ENCODE measurements around the gene ZNF827. TPM values are rescaled to one million over a fixed set of nuclear protein-coding genes. Genes with fewer than 3 reads are reported as not detected.

The ZNF827 gene
- total RNA-seq, 1 experiment from 2014 or later, result 6.3 TPM

- no peaks in the 10 kb centered on the region for H3K27me3 ChIP-seq (ENCODE audit: control insufficient read depth, insufficient read depth, low read length)
- no peak overlapping the region for H3K4me3 ChIP-seq (ENCODE audit: low read depth in 2 of 2, low read length in 2 of 2)
- ATAC-seq, result no peak
- no peaks in the 10 kb centered on the region for H3K9me3 ChIP-seq (ENCODE audit: control insufficient read depth, insufficient read depth, low read depth, low read length)
- H3K27ac ChIP-seq (ENCODE audit: low read length), result no peak overlapping the region
- no peak for DNase-seq (ENCODE audit: low read depth, low spot score)
- intact Hi-C loops (cut with micrococcal nuclease; ENCODE audit: unreplicated experiment) (loop anchor here (10.0 kb wide), 1 partner anchor 237 kb away; no protein-coding TSS in a partner anchor), in situ Hi-C loops (cut with HindIII; ENCODE audit: low pct_unique_long_range_greater_than_20kb, low sequenced_read_pairs) (no loop called here)
- no peaks in the 10 kb centered on the region for H3K36me3 ChIP-seq (ENCODE audit: control insufficient read depth, insufficient read depth, low read length)
- CTCF ChIA-PET, result no interaction called here
- peaks cover 5% of the 10 kb centered on the region for H3K4me1 ChIP-seq (ENCODE audit: control insufficient read depth, insufficient read depth, low read length)
- TF ChIP-seq REST (IDR thresholded peaks at IDR 0.05; ENCODE audit: insufficient read depth in 1 of 2, low read depth in 2 of 2, low read length in 1 of 2), result no peak
- TF ChIP-seq CTCF (IDR thresholded peaks at IDR 0.05), result no peak
- TF ChIP-seq SIN3A (IDR thresholded peaks at IDR 0.05; ENCODE audit: borderline replicate concordance, insufficient read depth, low read depth, low read length), result no peak
- no peak for TF ChIP-seq POLR2AphosphoS5 (IDR thresholded peaks at IDR 0.05; ENCODE audit: low read depth, low read length)
- no peak for TF ChIP-seq TCF7L2 (IDR thresholded peaks at IDR 0.05; ENCODE audit: low read depth, low read length)
- no TSS peak for BruUV-seq (replicated peaks)
- POLR2A ChIA-PET, result no interaction called here
These were observed 18.7 kb upstream of the ZNF827 start for GRCh38 chr4:145957302-145957701.

GRCh38 chr4:145956288-145956890, 17.8 kb upstream of the ZNF827 start:
- peaks cover 5% of the 10 kb centered on the region for H3K4me1 ChIP-seq (ENCODE audit: control insufficient read depth, insufficient read depth, low read length)
- DNase-seq (ENCODE audit: low read depth, low spot score) (peak; percentile 20), ATAC-seq (no peak)
- H3K36me3 ChIP-seq (ENCODE audit: control insufficient read depth, insufficient read depth, low read length), result no peaks in the 10 kb centered on the region
- H3K4me3 ChIP-seq (ENCODE audit: low read depth in 2 of 2, low read length in 2 of 2), result no peak overlapping the region
- H3K27me3 ChIP-seq (ENCODE audit: control insufficient read depth, insufficient read depth, low read length), result no peaks in the 10 kb centered on the region
- intact Hi-C loops (cut with micrococcal nuclease; ENCODE audit: unreplicated experiment) (loop anchor here (10.0 kb wide), 1 partner anchor 238 kb away; no protein-coding TSS in a partner anchor), in situ Hi-C loops (cut with HindIII; ENCODE audit: low pct_unique_long_range_greater_than_20kb, low sequenced_read_pairs) (no loop called here)
- no peak overlapping the region for H3K27ac ChIP-seq (ENCODE audit: low read length)
- no peaks in the 10 kb centered on the region for H3K9me3 ChIP-seq (ENCODE audit: control insufficient read depth, insufficient read depth, low read depth, low read length)
- CTCF ChIA-PET, result no interaction called here
- no peak for TF ChIP-seq POLR2AphosphoS5 (IDR thresholded peaks at IDR 0.05; ENCODE audit: low read depth, low read length)
- no peak for TF ChIP-seq REST (IDR thresholded peaks at IDR 0.05; ENCODE audit: insufficient read depth in 1 of 2, low read depth in 2 of 2, low read length in 1 of 2)
- TF ChIP-seq CTCF (IDR thresholded peaks at IDR 0.05), result peak; percentile 73
- POLR2A ChIA-PET, result no interaction called here
- BruUV-seq (replicated peaks), result no TSS peak
